Measurements from ENCODE around the gene ENAH.

ENAH gene

DNA sequence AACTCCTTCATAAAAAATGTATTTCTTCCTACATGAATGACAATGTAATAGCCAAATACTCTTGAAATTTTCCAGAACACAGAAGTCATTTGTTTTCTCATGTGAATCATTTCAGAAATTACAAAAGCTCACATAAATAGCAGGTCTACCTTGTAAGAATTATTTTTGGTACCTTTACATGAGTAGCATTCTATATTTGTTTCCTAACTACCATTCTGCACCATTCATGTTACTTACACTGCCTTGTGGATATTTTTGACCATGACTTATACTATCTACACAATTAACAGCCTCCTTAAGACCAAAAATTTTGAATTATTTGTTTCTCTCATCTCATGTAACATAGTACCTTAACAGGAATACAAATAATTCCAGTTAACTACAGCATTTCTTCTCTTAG is 109.6 kb downstream of the ENAH start:
- Histone ChIP-seq H3K27me3 (ENCODE audit: insufficient read depth, insufficient read length) (no peaks in the 10 kb centered on the region), H3K36me3 (ENCODE audit: insufficient read depth, insufficient read length, low read length) (peaks cover 16% of the 10 kb centered on the region), H3K9ac (ENCODE audit: insufficient read length, low read depth) (no peak overlapping the region), H3K4me1 (ENCODE audit: insufficient read depth, insufficient read length) (no peaks in the 10 kb centered on the region), H3K4me3 (ENCODE audit: insufficient read length, low read depth) (no peak overlapping the region), H3K9me3 (ENCODE audit: insufficient read depth, low read length) (no peaks in the 10 kb centered on the region)
- TF ChIP-seq YY1 (IDR thresholded peaks at IDR 0.05; ENCODE audit: insufficient read depth, insufficient read length) (no peak), SUZ12 (IDR thresholded peaks at IDR 0.05; ENCODE audit: extremely low read depth, insufficient read depth, insufficient read length) (no peak), ZNF274 (IDR thresholded peaks at IDR 0.05; ENCODE audit: low read depth, low read length) (no peak)
- DNase-seq (ENCODE audit: low read depth, low spot score): no peak

- H3K27me3 ChIP-seq (ENCODE audit: insufficient read depth, insufficient read length): no peaks in the 10 kb centered on the region
- H3K36me3 ChIP-seq (ENCODE audit: insufficient read depth, insufficient read length, low read length): peaks cover 9% of the 10 kb centered on the region
- H3K4me1 ChIP-seq (ENCODE audit: insufficient read depth, insufficient read length): no peaks in the 10 kb centered on the region
- no peak for DNase-seq (ENCODE audit: low read depth, low spot score)
- no peak for TF ChIP-seq YY1 (IDR thresholded peaks at IDR 0.05; ENCODE audit: insufficient read depth, insufficient read length)
- TF ChIP-seq SUZ12 (IDR thresholded peaks at IDR 0.05; ENCODE audit: extremely low read depth, insufficient read depth, insufficient read length): no peak
- no peak for TF ChIP-seq ZNF274 (IDR thresholded peaks at IDR 0.05; ENCODE audit: low read depth, low read length)
- H3K9me3 ChIP-seq (ENCODE audit: insufficient read depth, low read length): no peaks in the 10 kb centered on the region
- no peak overlapping the region for H3K9ac ChIP-seq (ENCODE audit: insufficient read length, low read depth)
- H3K4me3 ChIP-seq (ENCODE audit: insufficient read length, low read depth): no peak overlapping the region
These were observed 111.5 kb downstream of the ENAH start for GRCh38 chr1:225541383-225541782.

GRCh38 chr1:225539575-225539974 is 113.3 kb downstream of the ENAH start:
- H3K4me3 ChIP-seq (ENCODE audit: insufficient read length, low read depth): no peak overlapping the region
- DNase-seq (ENCODE audit: low read depth, low spot score): no peak
- no peak for TF ChIP-seq SUZ12 (IDR thresholded peaks at IDR 0.05; ENCODE audit: extremely low read depth, insufficient read depth, insufficient read length)
- TF ChIP-seq ZNF274 (IDR thresholded peaks at IDR 0.05; ENCODE audit: low read depth, low read length): no peak
- no peak for TF ChIP-seq YY1 (IDR thresholded peaks at IDR 0.05; ENCODE audit: insufficient read depth, insufficient read length)
- no peaks in the 10 kb centered on the region for H3K4me1 ChIP-seq (ENCODE audit: insufficient read depth, insufficient read length)
- no peaks in the 10 kb centered on the region for H3K27me3 ChIP-seq (ENCODE audit: insufficient read depth, insufficient read length)
- H3K9ac ChIP-seq (ENCODE audit: insufficient read length, low read depth): no peak overlapping the region
- peaks cover 8% of the 10 kb centered on the region for H3K36me3 ChIP-seq (ENCODE audit: insufficient read depth, insufficient read length, low read length)
- H3K9me3 ChIP-seq (ENCODE audit: insufficient read depth, low read length): no peaks in the 10 kb centered on the region

- Histone ChIP-seq H3K27me3 (ENCODE audit: insufficient read depth, insufficient read length) (no peaks in the 10 kb centered on the region), H3K36me3 (ENCODE audit: insufficient read depth, insufficient read length, low read length) (peaks cover 8% of the 10 kb centered on the region), H3K4me1 (ENCODE audit: insufficient read depth, insufficient read length) (no peaks in the 10 kb centered on the region), H3K9me3 (ENCODE audit: insufficient read depth, low read length) (no peaks in the 10 kb centered on the region), H3K4me3 (ENCODE audit: insufficient read length, low read depth) (no peak overlapping the region), H3K9ac (ENCODE audit: insufficient read length, low read depth) (no peak overlapping the region)
- TF ChIP-seq ZNF274 (IDR thresholded peaks at IDR 0.05; ENCODE audit: low read depth, low read length): no peak
- TF ChIP-seq SUZ12 (IDR thresholded peaks at IDR 0.05; ENCODE audit: extremely low read depth, insufficient read depth, insufficient read length): no peak
- DNase-seq (ENCODE audit: low read depth, low spot score): no peak
These were observed 113.9 kb downstream of the ENAH start for GRCh38 chr1:225539069-225539468.

DNA sequence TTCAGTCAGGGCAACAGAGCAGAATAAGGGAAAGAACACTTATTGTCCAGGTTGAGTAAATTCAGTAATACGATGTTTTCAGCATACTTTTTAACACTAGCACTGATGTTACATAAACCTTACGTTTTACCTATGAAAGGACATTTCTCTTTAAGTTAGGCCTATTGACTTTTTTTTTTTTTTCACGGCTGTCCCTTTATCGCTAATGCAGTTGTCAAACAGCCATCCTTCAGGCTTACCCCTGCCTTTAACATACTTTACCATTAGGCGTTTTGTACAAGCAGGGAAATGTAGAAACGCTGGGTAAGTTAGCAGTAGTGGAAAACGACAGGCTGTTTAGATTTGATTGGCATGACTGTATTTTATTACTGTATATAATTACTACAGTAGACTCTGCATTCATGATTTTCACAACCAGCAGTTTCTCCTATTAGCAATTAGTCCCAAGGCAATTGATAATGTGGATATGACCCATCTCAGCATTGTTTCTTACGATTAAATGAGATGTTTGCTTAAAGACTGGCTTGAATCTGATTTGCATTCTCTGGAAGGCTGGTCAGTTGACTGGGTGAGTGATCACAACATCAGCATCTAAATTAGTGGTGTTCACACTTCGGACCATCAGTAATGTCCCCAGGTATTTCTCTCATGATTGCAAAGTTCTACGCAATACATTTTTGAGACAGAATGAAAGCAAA is 115.2 kb downstream of the ENAH start:
- Histone ChIP-seq H3K27me3 (ENCODE audit: insufficient read depth, insufficient read length) (no peaks in the 10 kb centered on the region), H3K36me3 (ENCODE audit: insufficient read depth, insufficient read length, low read length) (peaks cover 6% of the 10 kb centered on the region), H3K9me3 (ENCODE audit: insufficient read depth, low read length) (no peaks in the 10 kb centered on the region), H3K4me3 (ENCODE audit: insufficient read length, low read depth) (no peak overlapping the region), H3K4me1 (ENCODE audit: insufficient read depth, insufficient read length) (no peaks in the 10 kb centered on the region), H3K9ac (ENCODE audit: insufficient read length, low read depth) (no peak overlapping the region)
- DNase-seq (ENCODE audit: low read depth, low spot score): no peak
- TF ChIP-seq ZNF274 (IDR thresholded peaks at IDR 0.05; ENCODE audit: low read depth, low read length) (no peak), SUZ12 (IDR thresholded peaks at IDR 0.05; ENCODE audit: extremely low read depth, insufficient read depth, insufficient read length) (no peak)

GRCh38 chr1:225535280-225535679 is 117.6 kb downstream of the ENAH start:
- H3K36me3 ChIP-seq (ENCODE audit: insufficient read depth, insufficient read length, low read length): peaks cover 9% of the 10 kb centered on the region
- H3K27me3 ChIP-seq (ENCODE audit: insufficient read depth, insufficient read length): no peaks in the 10 kb centered on the region
- H3K4me1 ChIP-seq (ENCODE audit: insufficient read depth, insufficient read length): no peaks in the 10 kb centered on the region
- no peaks in the 10 kb centered on the region for H3K9me3 ChIP-seq (ENCODE audit: insufficient read depth, low read length)
- TF ChIP-seq YY1 (IDR thresholded peaks at IDR 0.05; ENCODE audit: insufficient read depth, insufficient read length): no peak
- TF ChIP-seq SUZ12 (IDR thresholded peaks at IDR 0.05; ENCODE audit: extremely low read depth, insufficient read depth, insufficient read length): no peak
- no peak for TF ChIP-seq ZNF274 (IDR thresholded peaks at IDR 0.05; ENCODE audit: low read depth, low read length)
- H3K9ac ChIP-seq (ENCODE audit: insufficient read length, low read depth): no peak overlapping the region
- H3K4me3 ChIP-seq (ENCODE audit: insufficient read length, low read depth): no peak overlapping the region
- no peak for DNase-seq (ENCODE audit: low read depth, low spot score)

DNA sequence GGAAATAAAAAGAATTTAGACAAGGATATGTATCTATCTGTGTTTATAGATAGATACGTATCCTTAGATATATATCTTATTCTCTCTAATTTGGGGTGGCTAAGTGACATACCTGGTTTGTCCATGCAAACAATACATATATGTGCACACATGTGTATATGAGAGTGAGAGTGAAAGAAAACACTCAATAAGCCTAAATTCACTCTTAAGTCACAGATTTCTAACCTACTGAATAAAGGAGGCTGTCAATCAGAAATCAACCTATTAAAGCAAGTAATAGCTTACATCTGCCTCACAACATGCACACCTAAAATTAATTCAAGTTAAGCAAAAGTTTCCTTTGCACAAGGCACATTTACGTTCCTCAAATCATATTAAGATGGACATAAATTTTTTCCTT is 118.2 kb downstream of the ENAH start:
- no peak for DNase-seq (ENCODE audit: low read depth, low spot score)
- no peak for TF ChIP-seq SUZ12 (IDR thresholded peaks at IDR 0.05; ENCODE audit: extremely low read depth, insufficient read depth, insufficient read length)
- TF ChIP-seq ZNF274 (IDR thresholded peaks at IDR 0.05; ENCODE audit: low read depth, low read length): no peak
- TF ChIP-seq YY1 (IDR thresholded peaks at IDR 0.05; ENCODE audit: insufficient read depth, insufficient read length): no peak
- H3K4me3 ChIP-seq (ENCODE audit: insufficient read length, low read depth): no peak overlapping the region
- peaks cover 13% of the 10 kb centered on the region for H3K36me3 ChIP-seq (ENCODE audit: insufficient read depth, insufficient read length, low read length)
- H3K9me3 ChIP-seq (ENCODE audit: insufficient read depth, low read length): no peaks in the 10 kb centered on the region
- no peaks in the 10 kb centered on the region for H3K4me1 ChIP-seq (ENCODE audit: insufficient read depth, insufficient read length)
- no peak overlapping the region for H3K9ac ChIP-seq (ENCODE audit: insufficient read length, low read depth)
- no peaks in the 10 kb centered on the region for H3K27me3 ChIP-seq (ENCODE audit: insufficient read depth, insufficient read length)
